CD4-positive, alpha-beta T cell treated with Interleukin-12 subunit alpha and Interleukin-12 subunit beta, for 1 hour (primary cell): ENCODE data around the gene CCNQ.
A peak's percentile ranks its signal among the peaks of the same experiment; 100 is the strongest.
"Not testable (repeated sequence)": the region's sequence is repeated elsewhere in the genome, so short reads cannot be mapped to it uniquely, and the experiment has no call there.

Source experiments
- DNase-seq: peaks from one replicate; pipeline ENCODE4 v3.0.0-alpha.2; 2020

The CCNQ gene

GRCh38 chrX:153622661-153623309 is 23.8 kb upstream of the CCNQ start:
- DNase-seq = no peak

DNA sequence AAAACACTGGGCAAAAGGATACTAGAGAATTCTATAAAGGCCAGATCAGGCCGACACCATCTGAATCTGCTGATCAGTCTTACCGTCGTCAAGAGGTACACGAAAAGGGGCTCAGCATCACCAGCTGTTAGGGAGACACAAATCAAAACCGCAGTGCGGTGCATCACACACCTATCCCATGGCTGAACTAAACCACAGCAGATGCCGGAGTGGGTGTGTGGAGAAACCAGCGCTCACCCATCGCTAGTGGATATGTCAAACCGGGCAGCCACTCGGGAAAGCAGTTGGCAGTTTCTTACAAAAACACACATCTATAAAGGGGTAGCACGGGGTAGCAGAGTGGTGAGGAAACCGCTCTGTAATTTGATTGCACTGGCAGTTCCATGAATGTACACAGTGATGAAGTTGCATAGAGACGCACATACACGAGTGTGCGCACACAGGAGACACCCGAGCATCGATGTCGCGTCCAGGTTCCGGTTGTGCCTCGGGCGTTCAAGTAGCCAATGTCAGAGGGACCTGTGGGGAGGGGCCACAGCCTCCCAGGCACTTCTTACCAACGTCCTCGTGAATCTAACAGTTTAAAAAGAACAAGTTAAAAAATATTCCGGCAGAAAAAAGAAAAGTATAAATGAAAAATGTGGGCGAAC is 23.1 kb upstream of the CCNQ start:
- no peak for DNase-seq

DNA sequence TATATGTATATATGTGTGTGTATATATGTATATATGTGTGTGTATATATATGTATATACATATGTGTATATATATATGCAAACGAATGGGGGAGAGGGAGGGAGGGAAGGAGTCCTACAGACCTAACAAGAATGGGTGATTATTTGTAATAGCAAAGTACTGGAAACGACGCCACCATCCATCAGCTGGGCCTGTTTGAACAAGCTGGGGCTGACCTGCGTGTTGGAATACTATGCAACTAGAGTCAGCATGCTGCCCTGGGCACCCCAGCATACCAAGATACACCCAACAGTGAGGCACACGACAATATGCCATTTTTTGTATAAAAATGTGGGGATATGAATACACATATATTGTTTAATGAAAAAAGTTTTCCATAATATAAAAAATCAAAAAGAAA is 21.6 kb upstream of the CCNQ start:
- no peak for DNase-seq

DNA sequence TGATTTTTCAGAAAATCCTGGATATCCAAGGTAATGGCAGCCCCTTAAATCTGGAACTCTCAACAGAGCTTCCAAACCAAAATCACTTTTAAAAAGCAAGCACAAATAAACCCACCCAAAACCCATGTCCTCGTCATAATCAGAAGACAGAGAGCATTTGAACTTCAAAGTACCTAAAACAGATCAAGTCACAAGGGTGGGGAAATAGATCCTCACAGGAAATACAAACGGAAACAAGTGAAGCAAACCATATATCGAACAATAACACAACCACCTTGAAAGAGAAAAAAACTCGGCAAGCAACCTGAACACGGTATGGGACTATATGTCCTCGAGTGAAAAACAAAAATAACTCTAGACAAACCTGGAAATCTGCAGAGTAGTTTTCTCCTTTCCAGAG is 15.9 kb upstream of the CCNQ start:
- DNase-seq = peak; percentile 13

DNA sequence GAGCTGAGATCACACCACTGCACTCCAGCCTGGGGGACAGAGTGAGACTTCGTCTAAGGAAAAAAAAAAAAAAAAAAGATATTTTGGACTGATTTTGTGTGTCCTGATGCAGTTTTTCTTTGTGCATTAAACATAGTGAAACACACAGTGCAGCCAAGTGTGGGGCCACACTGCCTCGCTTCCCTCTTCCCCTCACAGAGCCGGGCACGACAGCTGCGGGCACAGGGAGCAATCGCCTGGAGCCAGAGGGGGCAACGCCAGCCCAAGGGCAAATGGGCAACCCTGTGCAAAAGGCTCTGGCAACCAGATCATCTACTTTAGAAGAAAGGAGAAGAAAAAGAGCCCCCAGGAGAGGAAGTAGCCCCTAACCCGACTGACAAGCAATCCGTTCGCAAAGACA is 13.5 kb upstream of the CCNQ start:
- no peak for DNase-seq

DNA sequence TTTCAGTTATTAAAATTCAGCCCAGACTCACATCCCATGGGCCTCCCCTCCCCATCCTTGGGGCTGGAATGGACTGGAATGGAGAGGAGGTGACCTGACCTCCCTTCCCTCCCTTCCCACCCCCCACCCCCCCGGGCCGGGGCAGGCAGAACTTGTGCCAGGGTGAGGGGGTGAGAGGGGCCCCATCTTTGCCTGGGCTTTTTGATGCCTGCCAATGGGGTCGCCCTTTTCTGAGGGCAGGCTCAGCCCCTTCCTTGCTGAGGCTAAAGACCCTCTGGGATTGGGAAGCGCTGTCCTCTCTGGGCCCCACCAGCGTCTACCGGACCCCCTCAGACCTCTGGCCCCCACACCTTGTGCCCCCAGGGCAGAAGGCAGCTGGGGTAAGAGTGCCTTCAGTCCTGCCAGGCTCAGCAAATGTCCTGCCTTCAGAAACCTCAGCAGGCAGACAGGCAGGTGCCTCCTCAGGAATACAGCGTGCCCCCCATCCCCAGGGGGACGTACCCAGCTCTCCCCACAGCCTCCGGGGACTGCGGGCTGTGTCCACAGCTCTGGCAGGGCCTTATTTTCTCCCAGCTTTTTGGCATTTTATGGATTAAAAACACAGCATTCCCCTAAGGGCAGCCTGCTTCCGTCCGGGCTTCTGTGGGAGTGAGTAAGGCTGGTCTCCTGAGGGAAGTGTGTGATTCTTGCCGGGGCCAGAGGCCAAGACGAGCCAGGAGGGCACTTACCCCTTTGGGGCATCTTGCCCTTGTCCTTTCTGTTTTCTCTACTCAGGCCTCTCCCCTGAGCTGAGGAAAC is 12.6 kb upstream of the CCNQ start:
- DNase-seq = no peak

DNA sequence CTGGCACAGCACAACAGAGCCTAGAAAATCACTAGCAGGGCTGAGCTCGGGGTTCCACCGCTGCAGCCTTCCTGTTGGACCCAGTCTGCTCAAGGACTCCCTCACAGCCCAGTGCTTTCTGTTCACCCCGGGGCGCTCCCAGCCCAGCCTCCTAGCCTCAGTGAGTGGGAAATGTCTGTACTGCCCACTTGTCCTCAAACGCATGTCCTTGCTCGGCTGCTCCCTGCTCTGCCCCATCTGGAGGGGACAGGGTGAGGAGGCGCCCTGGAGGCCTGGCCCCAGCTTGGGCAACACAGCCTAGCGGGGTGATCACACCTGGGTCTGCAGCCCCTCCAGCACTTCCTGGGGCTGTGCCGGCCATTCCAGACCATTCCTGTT is 11.9 kb upstream of the CCNQ start:
- DNase-seq = no peak

GRCh38 chrX:153609917-153610835 is 11.2 kb upstream of the CCNQ start:
- DNase-seq = peak; percentile 77

DNA sequence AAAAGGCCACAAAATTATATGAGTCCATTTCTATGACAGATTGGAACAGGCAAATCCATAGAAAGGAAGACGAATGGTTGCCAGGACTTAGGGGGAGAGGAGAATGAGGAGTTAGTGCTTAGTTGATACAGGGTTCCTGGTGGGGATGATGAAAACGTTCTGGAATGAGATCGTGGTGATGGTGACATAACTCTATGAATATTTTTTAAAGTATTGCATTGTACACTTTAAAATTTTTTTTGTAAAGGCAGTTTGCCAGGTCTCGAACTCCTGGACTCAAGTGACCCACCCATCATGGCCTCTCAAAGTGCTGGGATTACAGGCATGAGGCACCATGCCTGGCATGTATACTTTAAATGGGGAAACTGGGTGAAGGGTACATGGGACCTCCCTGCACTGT is 9.9 kb upstream of the CCNQ start:
- DNase-seq = no peak

DNA sequence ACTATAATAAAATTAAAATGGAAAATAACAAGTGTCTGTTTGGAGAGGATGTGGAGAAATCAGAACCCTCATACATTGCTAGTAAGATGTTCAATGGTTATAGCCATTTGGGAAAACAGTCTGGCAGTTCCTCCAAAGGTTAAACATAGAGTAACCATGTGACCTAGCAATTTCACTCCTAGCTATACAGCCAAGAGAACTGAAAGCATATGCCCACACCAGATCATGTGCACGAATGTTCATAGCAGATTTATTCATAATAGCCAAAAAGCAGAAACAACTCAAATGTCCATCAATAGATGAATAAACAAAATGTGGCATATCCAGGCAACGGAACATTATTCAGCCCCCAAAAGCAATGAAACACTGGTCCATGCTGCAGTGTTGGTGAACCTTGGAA is 9.4 kb upstream of the CCNQ start:
- DNase-seq = no peak

GRCh38 chrX:153606503-153606902 is 7.6 kb upstream of the CCNQ start:
- no peak for DNase-seq

DNA sequence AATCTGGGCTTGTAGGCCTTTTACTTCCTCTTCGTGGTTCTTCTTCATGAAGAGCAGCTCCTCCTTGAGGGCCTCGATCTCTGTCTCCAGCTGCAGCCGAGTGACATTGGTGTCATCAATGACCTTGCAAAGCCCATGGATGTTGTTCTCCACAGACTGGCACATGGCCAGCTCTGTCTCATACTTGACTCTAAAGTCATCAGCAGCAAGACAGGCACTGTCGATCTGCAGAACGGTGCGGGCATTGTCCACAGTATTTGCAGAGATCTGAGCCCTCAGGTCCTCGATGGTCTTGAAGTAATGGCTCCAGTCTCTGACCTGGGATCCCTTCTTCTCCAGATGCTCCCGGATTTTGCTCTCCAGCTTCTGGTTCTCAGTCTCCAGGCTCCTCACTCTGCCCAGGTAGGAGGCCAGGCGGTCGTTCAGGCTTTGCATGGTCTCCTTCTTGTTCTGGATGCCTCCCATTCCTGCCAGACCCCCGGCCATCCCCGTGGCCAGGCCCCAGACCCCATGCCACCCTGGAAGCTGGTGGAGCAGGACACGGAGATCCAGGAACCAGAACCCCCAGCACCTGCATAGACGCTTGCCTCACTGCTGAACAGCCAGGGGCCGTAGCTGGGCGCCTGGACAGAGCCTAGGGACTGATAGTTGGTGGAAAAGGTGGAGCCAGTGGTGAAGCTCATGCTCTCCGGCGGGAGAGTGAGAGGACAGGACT is 5.9 kb upstream of the CCNQ start:
- not testable (repeated sequence) for DNase-seq

- no peak for DNase-seq
These were observed 4.3 kb upstream of the CCNQ start for GRCh38 chrX:153603131-153603656.

DNA sequence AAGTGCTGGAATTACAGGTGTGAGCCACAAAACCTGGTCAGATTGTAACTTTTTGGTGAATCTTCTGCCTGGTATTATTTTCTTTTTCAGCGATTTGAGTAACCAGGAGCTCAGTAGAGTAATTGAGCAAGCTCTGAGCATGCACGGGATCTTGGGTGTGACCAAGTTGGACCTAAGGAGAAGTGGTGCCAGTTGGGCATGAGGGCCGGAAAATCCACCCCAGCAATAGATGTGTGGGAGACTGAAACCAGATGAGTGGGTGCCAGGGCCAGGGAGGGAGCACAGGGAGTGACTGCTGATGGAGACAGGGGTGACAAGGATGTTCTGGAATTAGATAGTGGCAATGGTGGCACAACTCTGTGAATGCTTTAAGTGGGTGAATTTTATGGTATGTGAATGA is 3.7 kb upstream of the CCNQ start:
- DNase-seq = no peak

- DNase-seq = no peak
These were observed 2.7 kb upstream of the CCNQ start for GRCh38 chrX:153601511-153602110.

- DNase-seq = no peak
These were observed 2.0 kb upstream of the CCNQ start for GRCh38 chrX:153600921-153601320.

- DNase-seq = peak; percentile 10
These were observed 1.1 kb upstream of the CCNQ start for GRCh38 chrX:153600032-153600373.

DNA sequence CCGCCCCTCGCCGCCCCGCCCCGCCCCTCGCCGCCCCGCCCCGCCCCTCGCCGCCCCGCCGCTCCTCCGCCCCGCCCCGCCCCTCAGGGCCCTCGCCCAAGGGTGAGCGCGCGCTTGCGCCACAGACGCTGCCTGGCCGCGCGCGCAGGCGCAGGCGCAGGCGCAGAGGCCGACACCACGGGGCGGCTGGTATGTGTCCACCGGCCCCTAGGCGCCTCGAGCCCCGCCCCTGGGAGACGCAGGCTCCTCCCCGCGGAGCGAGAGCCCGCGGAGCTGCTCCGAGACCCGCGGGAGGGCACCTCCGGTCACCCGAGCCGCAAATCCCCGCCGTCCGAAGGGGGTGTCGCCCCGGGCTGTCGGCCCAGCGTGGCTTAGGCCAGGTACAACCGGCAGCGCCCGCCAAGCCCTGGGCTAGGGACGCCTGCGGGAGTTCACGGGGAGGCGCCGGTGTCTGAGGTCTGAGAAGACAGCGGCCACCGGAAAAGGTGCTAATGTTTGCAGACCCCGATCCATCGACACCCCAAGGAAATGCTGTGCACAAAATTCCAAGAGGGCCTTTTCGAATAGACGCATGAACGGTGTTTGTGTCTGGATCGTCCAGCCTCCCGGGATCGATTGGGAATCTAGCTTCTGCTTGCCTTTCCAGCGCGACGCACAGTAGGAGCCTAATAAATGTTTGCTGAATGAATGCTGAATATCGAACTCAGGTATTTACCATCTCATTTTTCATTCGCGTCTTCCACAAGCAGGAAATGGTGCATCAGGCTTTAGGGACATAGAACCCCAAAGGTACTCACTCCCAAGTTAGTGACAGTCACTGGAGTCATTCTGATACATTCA is 473 bp upstream of the CCNQ start:
- DNase-seq = peak; percentile 90

GRCh38 chrX:153596981-153597750 is 1.8 kb downstream of the CCNQ start:
- no peak for DNase-seq
